HG02642 (cell line): ENCODE results near the gene PDE4D.

ENCODE experiments used
- ATAC-seq: cut with Tn5 transposase; IDR thresholded peaks from one replicate; pipeline ENCODE4 v1.9.1; 2021; ENCODE audit warnings: mild to moderate bottlenecking; ENCODE audit not compliant: unreplicated experiment, poor library complexity

PDE4D gene

GRCh38 chr5:59125011-59125961, 768.2 kb downstream of the PDE4D start:
- no peak for ATAC-seq

DNA sequence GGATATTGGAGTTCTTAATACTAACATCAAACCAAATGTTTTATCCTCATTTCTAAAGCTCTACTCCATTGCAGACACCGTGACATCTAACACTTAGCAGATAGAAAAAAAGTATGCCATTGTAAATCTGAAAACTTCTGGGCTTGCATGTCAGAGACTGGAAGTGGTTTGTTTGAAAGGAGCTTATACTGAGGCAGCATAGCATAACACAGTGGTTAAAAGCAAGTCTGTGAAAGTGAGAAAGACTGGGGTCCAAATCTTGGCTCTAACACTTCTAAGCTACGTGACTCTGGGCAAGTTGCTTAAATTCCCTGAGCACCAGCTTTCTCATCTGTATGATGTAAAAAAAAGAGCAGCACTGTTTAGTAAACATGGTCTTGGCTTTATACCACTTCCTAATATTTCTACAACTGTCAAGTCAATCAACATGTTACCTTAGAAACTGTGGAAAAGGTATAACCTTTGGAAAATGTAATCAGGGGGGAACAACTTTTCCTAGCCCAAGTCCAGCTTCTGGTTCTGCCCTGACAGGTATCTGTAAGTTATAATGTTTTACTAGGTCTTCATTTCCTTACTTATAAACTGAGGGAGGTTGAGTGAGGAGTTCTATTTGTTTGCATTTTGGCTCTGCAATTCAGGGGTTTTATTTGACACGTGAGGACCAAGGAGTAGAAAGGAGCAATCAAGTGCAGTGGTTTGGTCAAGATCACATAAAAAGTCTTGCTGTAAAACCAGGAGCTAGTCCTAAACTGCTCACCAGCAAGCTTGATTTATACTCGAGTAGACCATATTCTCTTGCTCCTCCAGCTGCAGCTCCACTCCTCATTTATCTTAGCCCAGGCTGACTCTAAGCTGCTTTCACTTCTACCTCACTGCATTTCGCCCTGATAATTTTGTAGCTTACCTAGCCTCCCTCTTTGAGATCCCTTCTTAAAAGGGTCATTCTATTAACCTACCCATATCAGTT, 769.6 kb downstream of the PDE4D start:
- no peak for ATAC-seq

DNA sequence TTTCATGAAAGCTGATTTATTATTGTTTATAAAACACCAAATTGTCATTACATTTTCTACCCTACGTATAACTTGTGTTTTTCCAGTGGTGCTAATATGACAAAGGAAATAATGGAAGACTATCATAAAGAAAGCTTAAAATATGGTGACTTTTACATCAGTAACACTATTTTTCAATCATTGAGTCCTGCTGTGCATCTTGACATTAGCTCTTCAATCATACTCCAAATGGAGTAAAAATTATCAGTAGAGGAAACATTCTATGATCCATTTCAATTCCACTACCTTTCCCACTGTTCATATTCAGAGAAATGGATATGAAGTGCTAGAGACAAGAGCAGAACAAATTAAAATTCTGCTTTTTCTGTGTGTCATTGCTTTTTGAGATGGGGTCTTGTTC, 774.0 kb downstream of the PDE4D start:
- no peak for ATAC-seq

DNA sequence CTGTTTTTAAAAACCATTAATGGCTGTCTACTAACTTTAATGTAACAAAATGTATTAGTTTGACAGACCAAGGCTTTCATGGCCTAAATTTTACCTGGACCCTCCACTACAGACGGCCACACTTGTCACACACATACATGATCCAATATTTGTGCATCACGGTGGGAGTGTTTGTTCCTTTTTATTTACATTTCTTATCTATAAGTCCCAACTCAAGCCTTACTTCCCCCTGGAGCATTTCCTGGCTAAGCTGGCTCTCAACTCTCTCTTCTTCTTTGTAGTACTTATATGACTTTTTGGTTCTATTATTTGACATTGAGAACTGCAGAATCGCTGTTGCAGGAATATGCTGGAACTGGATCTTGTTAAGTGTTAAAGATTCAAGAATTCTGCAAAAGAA, 776.2 kb downstream of the PDE4D start:
- ATAC-seq, result no peak

DNA sequence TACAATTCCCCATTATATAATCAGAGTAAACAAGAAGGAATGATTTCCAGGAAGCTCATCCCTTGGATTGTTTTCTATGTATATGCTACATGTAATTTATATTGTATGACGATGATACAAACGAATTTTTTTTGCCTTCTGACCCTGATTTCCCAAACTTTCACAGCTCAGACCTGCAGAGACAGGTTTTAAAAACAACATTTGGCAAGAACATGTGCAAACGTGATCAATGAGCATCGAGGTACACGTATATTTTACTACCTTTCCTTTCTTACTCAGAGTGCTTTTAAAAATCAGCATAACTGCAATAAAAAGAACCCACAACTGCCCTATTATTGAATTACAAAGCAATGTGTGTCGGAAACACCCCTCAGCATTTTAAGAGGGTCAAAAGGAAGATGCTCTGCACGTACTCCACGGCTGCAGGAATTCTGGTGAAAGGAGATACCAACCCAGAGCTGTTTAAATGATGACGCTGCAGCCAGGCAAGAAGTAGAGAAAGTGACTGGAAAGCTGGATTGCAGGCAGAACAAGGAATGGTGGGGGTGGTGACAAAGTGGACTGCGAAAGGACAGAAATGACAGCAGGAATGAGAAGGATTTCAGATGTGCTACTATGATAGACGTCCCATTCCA, 777.2 kb downstream of the PDE4D start:
- no peak for ATAC-seq

GRCh38 chr5:59115345-59115744, 778.2 kb downstream of the PDE4D start:
- ATAC-seq, result no peak

GRCh38 chr5:59109383-59109782, 784.1 kb downstream of the PDE4D start:
- no peak for ATAC-seq

DNA sequence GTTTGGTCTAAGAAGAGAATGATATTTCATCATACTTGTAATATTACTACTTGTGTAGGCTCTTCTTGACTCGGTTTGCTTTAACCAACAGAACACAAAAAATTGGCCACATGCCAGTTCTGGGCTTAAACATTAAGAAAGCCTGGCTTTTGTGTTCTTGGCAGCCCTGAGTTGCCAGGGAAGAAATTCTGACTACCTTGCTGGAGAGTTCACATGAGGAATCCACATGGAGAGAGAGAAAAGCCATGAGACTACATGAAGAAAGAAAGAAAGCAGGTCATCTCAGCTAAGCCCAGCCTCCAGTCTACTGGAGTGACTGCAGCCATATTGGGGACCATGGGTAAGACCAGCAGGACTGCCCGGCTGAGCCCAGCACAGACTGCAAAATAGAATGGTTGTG, 785.8 kb downstream of the PDE4D start:
- ATAC-seq, result no peak

DNA sequence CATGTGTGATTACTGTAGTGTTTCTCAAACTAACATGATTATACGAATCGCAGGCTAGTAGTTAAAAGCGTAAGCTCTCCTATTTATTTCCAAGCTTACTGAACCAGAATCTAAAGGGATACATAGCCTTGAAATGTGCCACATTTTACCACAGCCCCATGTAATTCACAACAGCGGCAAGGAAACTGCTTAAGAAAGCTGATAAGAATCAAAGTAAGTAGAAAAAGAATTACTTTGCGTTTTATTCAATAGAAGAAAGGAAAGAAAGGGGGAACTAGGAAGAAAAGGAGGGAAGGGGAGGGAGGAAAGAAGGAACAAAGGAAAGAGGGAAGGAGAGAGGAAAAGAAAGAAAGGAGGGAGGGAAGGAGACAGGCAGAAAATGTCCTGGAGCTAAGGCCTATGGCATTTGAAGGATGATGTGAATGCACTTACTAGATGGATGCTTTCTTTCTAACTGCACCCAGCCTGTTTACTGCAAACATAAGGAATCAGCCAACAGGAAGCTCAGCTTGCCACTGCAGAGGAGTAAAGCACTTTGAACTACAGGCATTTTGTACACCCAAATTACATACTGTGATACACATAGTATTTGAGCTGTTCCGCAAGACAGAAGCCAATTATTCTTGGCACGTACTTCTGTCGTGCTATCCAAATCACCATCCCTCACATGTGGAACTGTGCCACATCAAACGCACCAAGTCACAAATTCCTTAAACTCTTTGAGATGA, 789.0 kb downstream of the PDE4D start:
- ATAC-seq, result no peak

DNA sequence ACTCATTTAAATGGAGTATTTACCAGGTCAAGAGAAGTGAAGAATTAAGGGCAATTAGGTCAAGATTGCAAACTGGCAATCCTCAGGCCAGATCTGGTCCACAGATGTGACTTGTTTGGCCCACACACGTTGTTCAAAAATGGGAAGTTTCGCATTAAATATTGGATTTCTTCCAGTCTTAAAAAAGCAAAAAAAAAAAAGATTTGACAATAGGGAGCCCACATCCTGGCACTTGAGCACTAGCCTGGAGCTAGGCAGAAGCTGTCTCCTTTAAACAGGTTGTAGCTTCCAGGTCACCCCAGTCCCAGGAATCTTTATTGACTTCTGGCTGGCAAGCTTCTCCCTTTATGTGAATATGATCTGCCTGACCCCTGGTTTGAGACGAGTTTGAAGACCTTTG, 790.2 kb downstream of the PDE4D start:
- no peak for ATAC-seq

DNA sequence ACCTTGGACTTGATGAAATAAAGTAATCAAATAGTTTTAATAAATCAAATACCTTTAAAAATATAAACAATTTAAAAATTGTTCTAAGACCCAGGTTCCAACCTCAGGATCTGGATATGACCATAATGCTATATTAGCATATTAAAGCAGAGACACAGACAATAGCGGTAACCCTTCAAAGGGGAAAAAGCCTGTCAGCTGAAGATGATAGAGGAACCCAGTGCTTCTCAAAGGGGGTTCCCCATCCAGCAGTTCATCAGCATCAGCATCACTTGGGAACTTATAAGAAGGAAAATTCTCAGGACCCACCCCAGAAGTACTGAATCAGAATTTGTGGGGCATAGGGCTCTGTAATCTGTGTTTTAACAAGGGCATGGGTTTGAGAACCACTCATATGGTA, 791.1 kb downstream of the PDE4D start:
- no peak for ATAC-seq

GRCh38 chr5:59100875-59101274, 792.7 kb downstream of the PDE4D start:
- ATAC-seq, result no peak

DNA sequence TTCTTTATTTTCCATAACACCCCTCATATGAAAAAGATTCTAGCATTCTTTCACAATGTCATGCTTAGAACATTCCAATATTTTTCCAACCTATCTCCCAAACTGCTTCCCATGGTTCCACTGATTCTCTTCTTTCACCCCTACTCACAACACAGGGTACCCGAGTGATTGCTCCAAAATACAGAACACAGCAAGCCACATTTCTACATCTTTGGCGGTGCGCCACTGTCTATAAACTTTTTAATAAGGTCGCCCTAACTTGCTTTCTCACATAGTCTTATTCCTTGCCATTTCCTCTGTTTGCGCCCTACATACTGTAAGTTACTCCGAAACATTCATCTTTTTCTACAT, 793.6 kb downstream of the PDE4D start:
- no peak for ATAC-seq

GRCh38 chr5:59099270-59099994, 794.1 kb downstream of the PDE4D start:
- ATAC-seq, result no peak

DNA sequence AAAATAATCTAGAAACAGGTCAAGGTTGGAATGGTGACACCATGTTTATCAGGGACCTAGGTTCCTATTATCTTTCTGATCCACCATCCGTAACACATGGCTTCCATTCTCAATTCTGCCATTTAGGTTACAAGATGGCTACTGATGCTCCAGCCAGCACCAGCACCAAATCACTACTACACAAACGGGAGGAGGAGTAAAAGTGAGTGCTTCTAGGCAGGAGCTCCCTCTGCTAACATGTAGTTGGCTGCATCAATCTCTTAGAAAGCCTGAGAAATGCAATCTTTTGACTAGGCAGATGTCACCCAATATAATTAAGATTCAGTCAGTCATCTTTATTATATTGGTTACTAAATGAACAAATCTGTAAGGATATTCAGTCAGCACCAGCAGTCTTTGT, 794.8 kb downstream of the PDE4D start:
- ATAC-seq, result no peak

DNA sequence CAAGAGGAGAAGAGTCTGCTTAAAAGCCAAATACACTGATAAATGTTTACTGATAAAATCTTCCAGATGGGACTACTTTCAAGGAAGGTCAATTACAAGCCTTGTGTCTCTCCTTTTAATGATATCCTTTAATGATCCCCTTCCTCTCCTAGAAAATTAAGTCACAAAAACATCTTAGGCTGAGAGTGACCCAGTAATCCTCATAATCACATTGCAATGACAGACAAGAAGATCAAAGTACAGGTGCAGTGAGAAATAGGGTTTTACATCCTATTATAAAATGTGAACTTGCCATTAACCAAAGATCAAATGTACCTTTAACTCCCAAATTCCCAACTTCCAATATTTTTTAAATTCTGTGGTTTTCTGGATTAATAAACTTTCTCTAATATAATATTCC, 795.8 kb downstream of the PDE4D start:
- ATAC-seq, result no peak

GRCh38 chr5:59097116-59097515, 796.4 kb downstream of the PDE4D start:
- no peak for ATAC-seq

- no peak for ATAC-seq
Observed at GRCh38 chr5:59095480-59095879, 798.0 kb downstream of the PDE4D start.

GRCh38 chr5:59094864-59095263, 798.7 kb downstream of the PDE4D start:
- no peak for ATAC-seq
